ENCODE results near the gene NELFE. TPM values are rescaled to one million over a fixed set of nuclear protein-coding genes. Genes with fewer than 3 reads are reported as not detected.
"Not testable (repeated sequence)": the region's sequence is repeated elsewhere in the genome, so short reads cannot be mapped to it uniquely, and the experiment has no call there.

The NELFE gene
- total RNA-seq, 1 experiment from 2014 or later, result 91.4 TPM

GRCh38 chr6:31933537-31933936 lies 25.2 kb downstream of the NELFE start:
- H2BK5ac ChIP-seq (ENCODE audit: insufficient read length, low read length), result no peak overlapping the region
- no peak overlapping the region for H3K9ac ChIP-seq (ENCODE audit: extremely low read depth, insufficient read length, low read length)
- no peaks in the 10 kb centered on the region for H3K79me2 ChIP-seq (ENCODE audit: insufficient read depth, low read length)
- H2AFZ ChIP-seq (ENCODE audit: low read length), result no peak overlapping the region
- no CpG with 5 or more reads among the region's 19 CpGs for WGBS (ENCODE audit: extremely low coverage, insufficient read length, low lambda C conversion rate)
- Mint-ChIP-seq H3K36me3 (ENCODE audit: insufficient read depth in 1 of 3, low read depth in 3 of 3) (peaks cover 0 to 6% (median 2%) of the 10 kb centered on the region in 3 experiments; a peak in 1 of 7 replicates), H3K9me3 (peaks cover 15 to 16% of the 10 kb centered on the region in 2 experiments), H3K4me3 (no peak overlapping the region), H3K4me1 (no peaks in the 10 kb centered on the region; a peak in 1 of 4 replicates), H3K27me3 (ENCODE audit: low read depth) (peaks cover 11% of the 10 kb centered on the region), H3K27ac (no peak overlapping the region)
- no peak overlapping the region for H3K4me2 ChIP-seq (ENCODE audit: insufficient read depth, insufficient read length, low read length)
- no peak overlapping the region for H3K4ac ChIP-seq (ENCODE audit: low read depth, low read length)
- H3K23ac ChIP-seq (ENCODE audit: insufficient read length, low read depth, low read length), result no peak overlapping the region
- no peak overlapping the region for H2BK20ac ChIP-seq (ENCODE audit: low read depth, low read length, poor library complexity, severe bottlenecking)
- H2BK120ac ChIP-seq (ENCODE audit: low read depth, low read length, poor library complexity, severe bottlenecking), result no peak overlapping the region
- no peaks in the 10 kb centered on the region for H3K4me1 ChIP-seq (ENCODE audit: insufficient read depth, low read length)
- H4K91ac ChIP-seq (ENCODE audit: insufficient read length, low read depth, low read length), result no peak overlapping the region
- no peak overlapping the region for H4K5ac ChIP-seq (ENCODE audit: insufficient read length, low read depth, low read length)
- no peak overlapping the region for H4K8ac ChIP-seq (replicated peaks; ENCODE audit: insufficient read length, low read depth, low read length)
- no peak for DNase-seq
- H3K56ac ChIP-seq (ENCODE audit: insufficient read length, low read depth, low read length), result no peak overlapping the region
- H3K27me3 ChIP-seq (ENCODE audit: insufficient read depth, low read length), result no peaks in the 10 kb centered on the region
- H3K23me2 ChIP-seq (ENCODE audit: insufficient read length, low read depth, low read length, poor library complexity, severe bottlenecking), result no peaks in the 10 kb centered on the region
- no peak overlapping the region for H3K18ac ChIP-seq (ENCODE audit: insufficient read length, low read depth, low read length)
- no peak overlapping the region for H2AK5ac ChIP-seq (ENCODE audit: insufficient read length, low read length)
- no peaks in the 10 kb centered on the region for H3K9me3 ChIP-seq (ENCODE audit: control insufficient read depth, low read depth, low read length)
- no peak overlapping the region for H2BK15ac ChIP-seq (ENCODE audit: low read depth, low read length)
- no peaks in the 10 kb centered on the region for H3K79me1 ChIP-seq (ENCODE audit: insufficient read depth, low read depth, low read length, poor library complexity, severe bottlenecking)
- H3K14ac ChIP-seq (ENCODE audit: insufficient read depth, low read length), result no peak overlapping the region; the same call in 1 of the 2 replicates
- no peak overlapping the region for H3K27ac ChIP-seq (ENCODE audit: insufficient read length, low read depth, low read length)
- H3T11ph ChIP-seq (ENCODE audit: low read length), result no peak overlapping the region
- H4K20me1 ChIP-seq (ENCODE audit: control insufficient read depth, insufficient read depth, insufficient read length), result no peaks in the 10 kb centered on the region
- TF ChIP-seq CTCF (conservative IDR thresholded peaks at IDR 0.05), result no peak
- no peak overlapping the region for H2BK12ac ChIP-seq (ENCODE audit: insufficient read length, low read depth, low read length)

GRCh38 chr6:31932137-31932536 lies 26.6 kb downstream of the NELFE start:
- not testable (repeated sequence) for H3K27ac ChIP-seq (ENCODE audit: insufficient read length, low read depth, low read length); H4K5ac ChIP-seq (ENCODE audit: insufficient read length, low read depth, low read length); H3K4me2 ChIP-seq (ENCODE audit: insufficient read depth, insufficient read length, low read length); H3K23ac ChIP-seq (ENCODE audit: insufficient read length, low read depth, low read length); H3K79me1 ChIP-seq (ENCODE audit: insufficient read depth, low read depth, low read length, poor library complexity, severe bottlenecking); H4K8ac ChIP-seq (replicated peaks; ENCODE audit: insufficient read length, low read depth, low read length); H4K20me1 ChIP-seq (ENCODE audit: control insufficient read depth, insufficient read depth, insufficient read length); H2BK15ac ChIP-seq (ENCODE audit: low read depth, low read length); H3K23me2 ChIP-seq (ENCODE audit: insufficient read length, low read depth, low read length, poor library complexity, severe bottlenecking); H2BK12ac ChIP-seq (ENCODE audit: insufficient read length, low read depth, low read length); H3K4me1 Mint-ChIP-seq; H2BK20ac ChIP-seq (ENCODE audit: low read depth, low read length, poor library complexity, severe bottlenecking); H2BK5ac ChIP-seq (ENCODE audit: insufficient read length, low read length); H3K56ac ChIP-seq (ENCODE audit: insufficient read length, low read depth, low read length); H3K79me2 ChIP-seq (ENCODE audit: insufficient read depth, low read length); H3K4me3 Mint-ChIP-seq; H2AFZ ChIP-seq (ENCODE audit: low read length); H3K18ac ChIP-seq (ENCODE audit: insufficient read length, low read depth, low read length); H3K36me3 Mint-ChIP-seq (ENCODE audit: insufficient read depth in 1 of 3, low read depth in 3 of 3); H4K91ac ChIP-seq (ENCODE audit: insufficient read length, low read depth, low read length); H2AK5ac ChIP-seq (ENCODE audit: insufficient read length, low read length); H3T11ph ChIP-seq (ENCODE audit: low read length); H3K4me1 ChIP-seq (ENCODE audit: insufficient read depth, low read length); H3K9ac ChIP-seq (ENCODE audit: extremely low read depth, insufficient read length, low read length); DNase-seq; H3K14ac ChIP-seq (ENCODE audit: insufficient read depth, low read length); H3K27me3 ChIP-seq (ENCODE audit: insufficient read depth, low read length); H3K4ac ChIP-seq (ENCODE audit: low read depth, low read length); H2BK120ac ChIP-seq (ENCODE audit: low read depth, low read length, poor library complexity, severe bottlenecking); H3K9me3 ChIP-seq (ENCODE audit: control insufficient read depth, low read depth, low read length); H3K27ac Mint-ChIP-seq
- peaks cover 15 to 16% of the 10 kb centered on the region in 2 experiments for H3K9me3 Mint-ChIP-seq
- H3K27me3 Mint-ChIP-seq (ENCODE audit: low read depth), result peaks cover 14% of the 10 kb centered on the region
- WGBS (ENCODE audit: extremely low coverage, insufficient read length, low lambda C conversion rate), result no CpG with 5 or more reads among the region's 32 CpGs

All from H9 (cell line).